Naive thymus-derived CD8-positive, alpha-beta T cell (primary cell): ENCODE measurements around the gene IFI44L. TPM values are rescaled to one million over a fixed set of nuclear protein-coding genes. Genes with fewer than 3 reads are reported as not detected.

Experiments
- ATAC-seq, 2 donors: fragments of 150-1000 bp; cut with Tn5 transposase in 1 of 2; sonication (Bioruptor Pico), chemical (Tn5 transposase) in 1 of 2; 1 replicate in 1 of 2; 2 replicates in 1 of 2; pipeline ENCODE4 v1.10.0; 2021; ENCODE audit warnings: mild to moderate bottlenecking in 2 of 2, moderate library complexity in 2 of 2
- POLR2A ChIA-PET: fragments of 350-600 bp; sonication (Branson Sonifier 250); formaldehyde crosslinking; loops from one replicate; lab custom pipeline; 2021; ENCODE audit warnings: antibody characterized with exemption; lab: Charles Lee
- DNase-seq, 10 donors: peaks; one replicate each; pipeline versions ENCODE4 v3.0.0 to v3.0.0-alpha.2; 2020 to 2022
- H3K27ac Mint-ChIP-seq, 10 donors: one replicate each; pipeline ENCODE4 v1.8.0; 2020 to 2022; ENCODE audit warnings: mild to moderate bottlenecking in 10 of 10, mixed read lengths in 10 of 10, moderate library complexity in 4 of 10, inconsistent platforms in 1 of 10
- H3K27me3 Mint-ChIP-seq, 5 donors: one replicate each; pipeline ENCODE4 v1.8.0; 2021 to 2022; ENCODE audit warnings: mixed read lengths in 5 of 5
- H3K36me3 Mint-ChIP-seq, 3 donors: one replicate each; pipeline ENCODE4 v1.8.0; 2020 to 2022; ENCODE audit warnings: mixed read lengths in 3 of 3, mild to moderate bottlenecking in 2 of 3, inconsistent platforms in 1 of 3
- H3K4me1 Mint-ChIP-seq, 4 donors: one replicate each; pipeline ENCODE4 v1.8.0; 2021 to 2022; ENCODE audit warnings: mixed read lengths in 4 of 4
- H3K4me3 Mint-ChIP-seq, 10 donors: one replicate each; pipeline ENCODE4 v1.8.0; 2020 to 2022; ENCODE audit warnings: mild to moderate bottlenecking in 10 of 10, mixed read lengths in 10 of 10, moderate library complexity in 6 of 10, inconsistent platforms in 1 of 10
- H3K9me3 Mint-ChIP-seq, 9 donors: one replicate each; pipeline ENCODE4 v1.8.0; 2020 to 2022; ENCODE audit warnings: mixed read lengths in 9 of 9, mild to moderate bottlenecking in 3 of 9, inconsistent platforms in 1 of 9, moderate library complexity in 1 of 9
- polyA plus RNA-seq, 3 donors: library from polyadenylated mRNA; unstranded; fragments of 300-500 nt; fragmentation: Illumina TruSeq; gene quantifications; one replicate each; pipeline ENCODE4 v1.2.3, GENCODE V29; 2021
- total RNA-seq, 8 experiments: library from RNA in 2 of 8; stranded (reverse) in 2 of 8; gene quantifications; one replicate each; pipeline ENCODE4 v1.2.3 and lab custom pipeline; 2021 to 2026

Gene IFI44L
- total and polyA plus RNA-seq, 5 experiments from 2014 or later, result 0.34 to 7.0 (median 2.2) TPM

DNA sequence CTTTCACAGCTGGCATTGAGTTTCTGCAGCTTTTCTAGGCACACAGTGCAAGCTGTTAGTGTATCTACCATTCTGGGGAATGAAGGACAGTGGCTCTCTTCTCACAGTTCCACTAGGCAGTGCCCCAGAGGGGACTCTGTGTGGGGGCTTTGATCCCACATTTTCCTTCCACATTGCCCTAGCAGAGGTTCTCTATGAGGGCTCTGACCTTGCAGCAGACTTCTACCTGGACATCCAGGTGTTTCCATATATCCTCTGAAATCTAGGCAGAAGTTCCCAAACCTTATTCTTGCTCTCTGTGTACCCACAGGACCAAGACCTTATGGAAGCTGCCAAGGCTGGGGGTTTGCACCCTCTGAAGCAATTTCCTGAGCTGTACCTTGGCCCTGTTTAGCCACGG is 27.0 kb downstream of the IFI44L start:
- Mint-ChIP-seq H3K27ac (peak overlapping the region in 3 of 10 donors; percentile 12 to 94 (median 93)), H3K27me3 (no peaks in the 10 kb centered on the region), H3K4me3 (peak overlapping the region in 1 of 10 donors; percentile 11), H3K9me3 (peaks cover 0 to 18% (median 12%) of the 10 kb centered on the region in 9 donors), H3K4me1 (peaks cover 29 to 73% (median 62%) of the 10 kb centered on the region in 4 donors), H3K36me3 (peaks cover 2 to 28% (median 18%) of the 10 kb centered on the region in 3 donors)
- POLR2A ChIA-PET, result no interaction called here
- no peak for ATAC-seq
- no peak for DNase-seq

DNA sequence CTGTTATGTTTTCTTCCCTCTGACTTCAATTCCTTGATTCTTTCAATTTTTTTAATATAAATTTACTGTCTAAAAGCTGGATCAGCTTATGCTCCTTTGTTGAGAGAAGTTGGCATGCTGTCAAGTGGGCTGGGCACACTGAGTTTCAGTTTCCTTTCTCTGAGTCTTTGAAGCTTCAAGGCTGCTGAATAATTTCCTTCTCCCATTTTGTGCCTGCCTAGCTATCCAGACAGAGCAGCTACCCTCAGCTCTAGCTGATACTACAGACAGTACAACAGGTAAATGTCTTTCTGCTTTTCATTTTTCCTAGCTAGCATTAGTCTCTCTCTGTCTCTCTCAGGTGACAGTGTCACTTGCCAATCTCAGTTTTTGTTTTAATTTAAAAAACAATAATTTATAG is 29.4 kb downstream of the IFI44L start, which contains the start of gene IFI44:
TSS of gene IFI44 (plus strand) at position 204 of the 400 bp plus-strand sequence. CDS start 365 bp downstream, outside the sequence.
- Mint-ChIP-seq H3K4me1 (peaks cover 36 to 79% (median 71%) of the 10 kb centered on the region in 4 donors), H3K4me3 (peak within 1 kb of the TSS; percentile 88 to 98 (median 92)), H3K27me3 (no peaks in the 10 kb centered on the region), H3K9me3 (peaks cover 0 to 12% (median 5%) of the 10 kb centered on the region in 9 donors), H3K36me3 (peaks cover 6 to 12% (median 6%) of the 10 kb centered on the region in 3 donors), H3K27ac (peak within 1 kb of the TSS; percentile 80 to 96 (median 94))
- peak; percentile 87 to 88 for ATAC-seq
- peak; percentile 48 to 87 (median 72) for DNase-seq
- POLR2A ChIA-PET, result interaction anchor here (1.1 kb wide), 1 partner anchor 671 kb away, joined by 5 read pairs; the partner anchor contains the start of gene FUBP1

- Mint-ChIP-seq H3K4me3 (peak overlapping the region; percentile 88 to 98 (median 92)), H3K36me3 (peaks cover 6 to 17% (median 9%) of the 10 kb centered on the region in 3 donors), H3K9me3 (peaks cover 0 to 12% (median 5%) of the 10 kb centered on the region in 9 donors), H3K27ac (peak overlapping the region; percentile 80 to 96 (median 92)), H3K4me1 (peaks cover 31 to 73% (median 66%) of the 10 kb centered on the region in 4 donors), H3K27me3 (no peaks in the 10 kb centered on the region)
- DNase-seq (peak in 1 of 10 donors; percentile 8), ATAC-seq (peak in 1 of 2 donors; percentile 10)
- POLR2A ChIA-PET, result interaction anchor here (1.1 kb wide), 1 partner anchor 671 kb away, joined by 5 read pairs; the partner anchor contains the start of gene FUBP1
These were observed 29.9 kb downstream of the IFI44L start for GRCh38 chr1:78650114-78650660.

GRCh38 chr1:78651241-78651640 is 31.0 kb downstream of the IFI44L start:
- Mint-ChIP-seq H3K27me3 (no peaks in the 10 kb centered on the region), H3K9me3 (peaks cover 0 to 12% (median 5%) of the 10 kb centered on the region in 9 donors), H3K36me3 (peaks cover 10 to 27% (median 19%) of the 10 kb centered on the region in 3 donors), H3K4me1 (peaks cover 23 to 67% (median 58%) of the 10 kb centered on the region in 4 donors), H3K4me3 (peak overlapping the region; percentile 88 to 98 (median 92)), H3K27ac (peak overlapping the region; percentile 86 to 96 (median 92))
- POLR2A ChIA-PET, result no interaction called here
- peak in 7 of 10 donors; percentile 8 to 64 (median 39) for DNase-seq
- ATAC-seq, result peak; percentile 63 to 69

DNA sequence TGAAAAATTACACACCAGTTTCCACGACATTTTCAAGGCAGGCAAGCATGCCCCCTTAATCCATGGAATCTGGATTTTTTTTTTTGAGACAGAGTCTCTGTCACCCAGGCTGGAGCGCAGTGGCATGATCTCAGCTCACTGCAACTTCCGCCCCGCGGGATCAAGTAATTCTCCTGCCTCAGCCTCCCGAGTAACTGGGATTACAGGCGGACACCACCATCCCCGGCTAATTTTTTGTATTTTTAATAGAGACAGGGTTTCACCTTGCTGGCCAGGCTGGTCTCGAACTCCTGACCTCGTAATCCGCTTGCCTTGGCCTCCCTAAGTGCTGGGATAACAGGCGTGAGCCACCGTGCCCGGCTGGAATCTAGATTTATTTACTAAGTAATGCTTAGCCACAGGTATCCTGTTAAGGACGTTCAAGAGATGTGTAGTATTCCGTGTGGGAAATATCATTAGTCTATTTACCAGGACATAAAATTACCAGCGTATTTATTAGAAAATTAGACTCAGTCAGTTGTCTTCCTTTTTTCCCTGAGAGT is 31.8 kb downstream of the IFI44L start:
- DNase-seq (no peak), ATAC-seq (no peak)
- Mint-ChIP-seq H3K36me3 (peaks cover 10 to 27% (median 23%) of the 10 kb centered on the region in 3 donors), H3K4me1 (peaks cover 21 to 60% (median 50%) of the 10 kb centered on the region in 4 donors), H3K9me3 (peaks cover 0 to 12% (median 2%) of the 10 kb centered on the region in 9 donors), H3K27me3 (no peaks in the 10 kb centered on the region), H3K27ac (peak overlapping the region in 9 of 10 donors; percentile 44 to 96 (median 93)), H3K4me3 (peak overlapping the region; percentile 68 to 98 (median 92))
- POLR2A ChIA-PET, result no interaction called here

- H3K4me1 Mint-ChIP-seq, result peaks cover 6 to 29% (median 8%) of the 10 kb centered on the region in 4 donors
- H3K27ac Mint-ChIP-seq, result peak overlapping the region in 5 of 10 donors; percentile 2 to 78 (median 35)
- no peaks in the 10 kb centered on the region for H3K27me3 Mint-ChIP-seq
- H3K4me3 Mint-ChIP-seq, result no peak overlapping the region
- peaks cover 11 to 75% (median 46%) of the 10 kb centered on the region in 3 donors for H3K36me3 Mint-ChIP-seq
- ATAC-seq (no peak), DNase-seq (no peak)
- no peaks in the 10 kb centered on the region for H3K9me3 Mint-ChIP-seq
- POLR2A ChIA-PET, result no interaction called here
These were observed 38.7 kb downstream of the IFI44L start for GRCh38 chr1:78658901-78659300.

- peaks cover 3 to 48% (median 27%) of the 10 kb centered on the region in 3 donors for H3K36me3 Mint-ChIP-seq
- DNase-seq (no peak), ATAC-seq (no peak)
- no peaks in the 10 kb centered on the region for H3K9me3 Mint-ChIP-seq
- H3K27ac Mint-ChIP-seq, result peak overlapping the region in 3 of 10 donors; percentile 28 to 77 (median 71)
- peaks cover 0 to 9% (median 3%) of the 10 kb centered on the region in 4 donors for H3K4me1 Mint-ChIP-seq
- H3K4me3 Mint-ChIP-seq, result no peak overlapping the region
- POLR2A ChIA-PET, result no interaction called here
- no peaks in the 10 kb centered on the region for H3K27me3 Mint-ChIP-seq
These were observed 43.7 kb downstream of the IFI44L start for GRCh38 chr1:78663923-78664322.

DNA sequence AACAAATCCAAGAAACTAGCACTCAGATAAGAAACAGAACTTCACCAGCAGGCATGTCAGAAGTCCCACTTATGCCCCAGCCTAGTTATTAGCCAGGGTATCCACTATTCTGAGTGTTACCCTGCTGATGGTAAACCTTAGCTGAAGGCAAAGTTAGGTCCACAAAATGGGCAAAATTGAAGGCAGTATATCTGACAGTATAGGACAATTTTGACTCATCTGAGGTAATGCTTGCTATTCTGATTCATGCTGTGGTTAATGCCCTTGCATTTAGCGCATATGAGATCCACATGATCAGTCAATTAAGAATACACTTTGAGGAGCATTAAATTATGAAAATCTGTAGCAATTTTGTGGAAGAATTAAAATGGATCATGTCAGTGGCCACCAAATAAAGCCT is 44.5 kb downstream of the IFI44L start:
- DNase-seq (no peak), ATAC-seq (no peak)
- POLR2A ChIA-PET, result no interaction called here
- no peak overlapping the region for H3K4me3 Mint-ChIP-seq
- peak overlapping the region in 3 of 10 donors; percentile 6 to 71 (median 28) for H3K27ac Mint-ChIP-seq
- H3K27me3 Mint-ChIP-seq, result no peaks in the 10 kb centered on the region
- peaks cover 0 to 5% (median 2%) of the 10 kb centered on the region in 4 donors for H3K4me1 Mint-ChIP-seq
- no peaks in the 10 kb centered on the region for H3K9me3 Mint-ChIP-seq
- peaks cover 0 to 40% (median 22%) of the 10 kb centered on the region in 3 donors for H3K36me3 Mint-ChIP-seq

DNA sequence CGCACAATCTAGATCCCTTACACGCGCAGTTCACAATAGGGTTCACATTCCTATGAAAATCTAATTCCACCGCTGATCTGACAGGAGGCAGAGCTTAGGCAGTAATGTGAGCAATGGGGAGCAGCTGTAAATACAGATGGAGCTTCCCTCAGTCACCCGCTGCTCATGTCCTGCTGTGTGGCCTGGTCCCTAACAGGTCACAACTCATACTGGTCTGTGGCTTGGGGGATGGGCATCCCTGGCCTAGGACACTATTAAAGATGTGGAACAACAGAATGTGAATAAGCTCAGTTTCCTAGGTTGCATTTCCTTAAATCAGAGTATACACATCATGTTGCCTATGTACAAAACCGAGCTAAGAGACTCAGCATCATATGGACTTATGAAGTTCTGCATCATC is 45.6 kb downstream of the IFI44L start:
- Mint-ChIP-seq H3K27ac (peak overlapping the region in 1 of 10 donors; percentile 41), H3K4me3 (no peak overlapping the region), H3K36me3 (peaks cover 0 to 31% (median 15%) of the 10 kb centered on the region in 3 donors), H3K4me1 (peaks cover 0 to 2% (median 0%) of the 10 kb centered on the region in 4 donors), H3K27me3 (no peaks in the 10 kb centered on the region), H3K9me3 (no peaks in the 10 kb centered on the region)
- no peak for DNase-seq
- ATAC-seq, result no peak
- POLR2A ChIA-PET, result no interaction called here

DNA sequence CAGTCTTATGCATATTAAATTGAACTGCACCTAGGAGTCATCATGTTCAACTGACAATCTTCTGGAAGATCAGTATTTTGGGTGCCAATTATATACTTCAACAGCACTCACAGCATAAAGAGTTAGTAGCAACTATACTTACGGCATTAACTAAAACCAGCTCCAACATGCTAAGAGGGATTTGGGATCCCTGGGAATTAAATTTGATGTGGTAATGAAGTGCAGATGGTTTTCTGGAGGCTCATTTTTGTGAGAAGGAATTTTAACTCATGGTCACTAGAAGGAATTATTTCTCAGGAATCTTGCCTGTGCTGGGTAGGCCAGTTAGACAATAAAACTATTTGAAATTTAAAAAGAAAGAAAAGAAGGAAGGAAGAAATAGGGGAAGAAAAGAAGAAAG is 47.7 kb downstream of the IFI44L start:
- Mint-ChIP-seq H3K27me3 (no peaks in the 10 kb centered on the region), H3K9me3 (no peaks in the 10 kb centered on the region), H3K27ac (no peak overlapping the region), H3K4me1 (peaks cover 0 to 8% (median 7%) of the 10 kb centered on the region in 4 donors), H3K4me3 (no peak overlapping the region), H3K36me3 (peaks cover 0 to 13% (median 10%) of the 10 kb centered on the region in 3 donors)
- DNase-seq, result no peak
- POLR2A ChIA-PET, result no interaction called here
- no peak for ATAC-seq

GRCh38 chr1:78668427-78668826 is 48.2 kb downstream of the IFI44L start:
- Mint-ChIP-seq H3K4me3 (no peak overlapping the region), H3K36me3 (peaks cover 0 to 8% (median 5%) of the 10 kb centered on the region in 3 donors), H3K27ac (no peak overlapping the region), H3K27me3 (no peaks in the 10 kb centered on the region), H3K4me1 (peaks cover 0 to 8% (median 7%) of the 10 kb centered on the region in 4 donors), H3K9me3 (no peaks in the 10 kb centered on the region)
- POLR2A ChIA-PET, result no interaction called here
- no peak for DNase-seq
- ATAC-seq, result no peak

- Mint-ChIP-seq H3K27ac (no peak overlapping the region), H3K36me3 (no peaks in the 10 kb centered on the region), H3K9me3 (no peaks in the 10 kb centered on the region), H3K27me3 (no peaks in the 10 kb centered on the region), H3K4me3 (no peak overlapping the region), H3K4me1 (peaks cover 0 to 8% (median 7%) of the 10 kb centered on the region in 4 donors)
- POLR2A ChIA-PET, result no interaction called here
- DNase-seq (no peak), ATAC-seq (no peak)
These were observed 52.2 kb downstream of the IFI44L start for GRCh38 chr1:78672428-78672827.

- peaks cover 0 to 8% (median 8%) of the 10 kb centered on the region in 4 donors for H3K4me1 Mint-ChIP-seq
- ATAC-seq, result peak in 1 of 2 donors; percentile 46
- peak overlapping the region in 2 of 10 donors; percentile 4 to 12 for H3K27ac Mint-ChIP-seq
- H3K27me3 Mint-ChIP-seq, result no peaks in the 10 kb centered on the region
- peak in 2 of 10 donors; percentile 11 to 14 for DNase-seq
- no peaks in the 10 kb centered on the region for H3K9me3 Mint-ChIP-seq
- POLR2A ChIA-PET, result no interaction called here
- H3K36me3 Mint-ChIP-seq, result no peaks in the 10 kb centered on the region
- no peak overlapping the region for H3K4me3 Mint-ChIP-seq
These were observed 52.9 kb downstream of the IFI44L start for GRCh38 chr1:78673120-78673519.
